Sigmoid colon (tissue), 4 donors: ENCODE results near the gene ZNF467.

ENCODE experiments used
- POLR2A ChIP-seq, 2 donors: fragments of 450-650 bp; IDR thresholded peaks; one replicate each; pipeline ENCODE4 v1.6.1; 2016; ENCODE audit warnings: antibody characterized with exemption in 2 of 2, mild to moderate bottlenecking in 2 of 2, moderate library complexity in 2 of 2
- POLR2AphosphoS5 ChIP-seq, 4 donors: sonication (generic); formaldehyde crosslinking; IDR thresholded peaks; one replicate each; pipeline ENCODE4 v1.6.1; 2017; ENCODE audit warnings: antibody characterized with exemption in 4 of 4
- TF ChIP-seq, protein P1 (sequence below), 4 experiments: fragments of 450-650 bp in 3 of 4; fragments of 200-600 bp in 1 of 4; IDR thresholded peaks; one replicate each; pipeline ENCODE4 v1.5.1; 2016 to 2019; ENCODE audit warnings: antibody characterized with exemption in 4 of 4, mild to moderate bottlenecking in 3 of 4, moderate library complexity in 2 of 4

DNA sequence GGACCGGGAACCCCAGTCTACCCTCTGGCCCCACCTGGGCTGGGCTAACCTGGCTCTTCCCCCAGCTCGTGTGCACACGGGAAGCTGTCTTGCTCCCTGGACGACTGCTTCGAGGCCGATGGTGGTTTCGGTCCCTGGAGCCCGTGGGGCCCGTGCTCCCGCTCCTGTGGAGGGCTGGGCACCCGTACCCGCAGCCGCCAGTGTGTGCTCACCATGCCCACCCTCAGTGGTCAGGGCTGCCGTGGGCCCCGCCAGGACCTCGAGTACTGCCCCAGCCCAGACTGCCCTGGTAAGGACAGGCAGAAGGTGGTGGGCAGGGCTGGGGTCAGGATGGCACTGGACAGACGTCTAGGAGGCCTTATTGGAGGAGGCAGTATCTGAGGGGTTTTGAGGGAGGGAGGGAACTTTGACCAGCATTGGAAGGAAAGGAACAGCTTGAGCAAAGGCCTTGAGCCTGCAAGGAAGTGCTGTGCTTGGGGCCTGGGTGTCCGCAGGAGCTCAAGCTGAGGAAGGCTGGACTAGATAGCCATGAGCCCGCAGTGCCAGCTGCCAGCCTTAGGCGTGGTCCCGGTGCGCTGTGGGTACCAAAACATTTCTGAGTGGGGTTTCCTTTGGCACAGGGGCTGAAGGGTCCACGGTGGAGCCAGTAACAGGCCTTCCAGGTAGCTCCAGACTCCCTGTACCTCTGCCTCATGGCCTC is 44.6 kb upstream of the ZNF467 start:
- TF ChIP-seq POLR2A (IDR thresholded peaks at IDR 0.05) (no peak), POLR2AphosphoS5 (IDR thresholded peaks at IDR 0.05) (no peak)
- TF ChIP-seq, protein P1, sequence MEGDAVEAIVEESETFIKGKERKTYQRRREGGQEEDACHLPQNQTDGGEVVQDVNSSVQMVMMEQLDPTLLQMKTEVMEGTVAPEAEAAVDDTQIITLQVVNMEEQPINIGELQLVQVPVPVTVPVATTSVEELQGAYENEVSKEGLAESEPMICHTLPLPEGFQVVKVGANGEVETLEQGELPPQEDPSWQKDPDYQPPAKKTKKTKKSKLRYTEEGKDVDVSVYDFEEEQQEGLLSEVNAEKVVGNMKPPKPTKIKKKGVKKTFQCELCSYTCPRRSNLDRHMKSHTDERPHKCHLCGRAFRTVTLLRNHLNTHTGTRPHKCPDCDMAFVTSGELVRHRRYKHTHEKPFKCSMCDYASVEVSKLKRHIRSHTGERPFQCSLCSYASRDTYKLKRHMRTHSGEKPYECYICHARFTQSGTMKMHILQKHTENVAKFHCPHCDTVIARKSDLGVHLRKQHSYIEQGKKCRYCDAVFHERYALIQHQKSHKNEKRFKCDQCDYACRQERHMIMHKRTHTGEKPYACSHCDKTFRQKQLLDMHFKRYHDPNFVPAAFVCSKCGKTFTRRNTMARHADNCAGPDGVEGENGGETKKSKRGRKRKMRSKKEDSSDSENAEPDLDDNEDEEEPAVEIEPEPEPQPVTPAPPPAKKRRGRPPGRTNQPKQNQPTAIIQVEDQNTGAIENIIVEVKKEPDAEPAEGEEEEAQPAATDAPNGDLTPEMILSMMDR (IDR thresholded peaks at IDR 0.05): no peak
